ENCODE results near the gene IMPA2. TPM values are rescaled to one million over a fixed set of nuclear protein-coding genes. Genes with fewer than 3 reads are reported as not detected.
"Not testable (repeated sequence)": the region's sequence is repeated elsewhere in the genome, so short reads cannot be mapped to it uniquely, and the experiment has no call there.

IMPA2 gene
- total RNA-seq, 1 donor from 2014 or later = 54.2 TPM

- Histone ChIP-seq H3K9me3 (no peaks in the 10 kb centered on the region), H3K4me1 (no peaks in the 10 kb centered on the region), H3K36me3 (no peaks in the 10 kb centered on the region), H3K4me3 (no peak overlapping the region), H3K27me3 (ENCODE audit: low read depth) (no peaks in the 10 kb centered on the region), H3K27ac (no peak overlapping the region)
- ATAC-seq (no peak), DNase-seq (no peak)
- TF ChIP-seq CTCF (IDR thresholded peaks at IDR 0.05) = no peak
- intact Hi-C loops (cut with DNase I) = no loop called here
Measured at GRCh38 chr18:11969904-11970835, 11.1 kb upstream of the IMPA2 start.

GRCh38 chr18:11970836-11971226 is 10.5 kb upstream of the IMPA2 start:
- H3K4me3 ChIP-seq; DNase-seq; H3K4me1 ChIP-seq; H3K27me3 ChIP-seq (ENCODE audit: low read depth); H3K36me3 ChIP-seq; ATAC-seq; H3K9me3 ChIP-seq; H3K27ac ChIP-seq; intact Hi-C loops (cut with DNase I): not testable (repeated sequence)

- ATAC-seq = peak; percentile 40 to 45
Measured at GRCh38 chr18:11972371-11973174, 8.7 kb upstream of the IMPA2 start.

GRCh38 chr18:11974741-11975325 is 6.5 kb upstream of the IMPA2 start:
- intact Hi-C loops (cut with DNase I) = no loop called here
- ATAC-seq = no peak

More at GRCh38 chr18:11972371-11973174, 8.7 kb upstream of the IMPA2 start:
- H3K27ac ChIP-seq = no peak overlapping the region
- no peaks in the 10 kb centered on the region for H3K4me1 ChIP-seq
- no peaks in the 10 kb centered on the region for H3K9me3 ChIP-seq
- H3K4me3 ChIP-seq = no peak overlapping the region
- H3K27me3 ChIP-seq (ENCODE audit: low read depth) = no peaks in the 10 kb centered on the region
- intact Hi-C loops (cut with DNase I) = no loop called here
- no peak for DNase-seq
- TF ChIP-seq CTCF (IDR thresholded peaks at IDR 0.05) = no peak
- H3K36me3 ChIP-seq = no peaks in the 10 kb centered on the region

GRCh38 chr18:11975723-11976122 is 5.6 kb upstream of the IMPA2 start:
- Histone ChIP-seq H3K9me3 (no peaks in the 10 kb centered on the region), H3K4me3 (no peak overlapping the region), H3K27me3 (ENCODE audit: low read depth) (no peaks in the 10 kb centered on the region), H3K27ac (no peak overlapping the region), H3K36me3 (no peaks in the 10 kb centered on the region), H3K4me1 (peaks cover 14% of the 10 kb centered on the region)
- no peak for DNase-seq
- no peak for ATAC-seq
- no peak for TF ChIP-seq CTCF (IDR thresholded peaks at IDR 0.05)
- intact Hi-C loops (cut with DNase I) = no loop called here

More at GRCh38 chr18:11974741-11975325, 6.5 kb upstream of the IMPA2 start:
- DNase-seq = no peak
- H3K4me3 ChIP-seq = no peak overlapping the region
- H3K27me3 ChIP-seq (ENCODE audit: low read depth) = no peaks in the 10 kb centered on the region
- H3K36me3 ChIP-seq = no peaks in the 10 kb centered on the region
- H3K27ac ChIP-seq = no peak overlapping the region
- no peaks in the 10 kb centered on the region for H3K9me3 ChIP-seq
- H3K4me1 ChIP-seq = peaks cover 9% of the 10 kb centered on the region
- no peak for TF ChIP-seq CTCF (IDR thresholded peaks at IDR 0.05)
